ENCODE measurements around the gene KLHL3.

GRCh38 chr5:137752905-137753690 lies 17.2 kb upstream of the KLHL3 start:
- TF ChIP-seq CTCF (conservative IDR thresholded peaks at IDR 0.05; ENCODE audit: low read depth in 2 of 2) (no peak), EZH2phosphoT487 (IDR thresholded peaks at IDR 0.05; ENCODE audit: unreplicated experiment) (no peak), POLR2AphosphoS5 (IDR thresholded peaks at IDR 0.05; ENCODE audit: low read depth) (no peak), EZH2 (IDR thresholded peaks at IDR 0.05; ENCODE audit: low read depth, unreplicated experiment) (no peak), REST (IDR thresholded peaks at IDR 0.05; ENCODE audit: unreplicated experiment) (no peak)

All from GM23338 (cell line).